Peyer's patch (tissue), 4 donors: ENCODE results near the gene SMG7.

ENCODE experiments used
- POLR2A ChIP-seq, 2 donors: fragments of 450-650 bp; IDR thresholded peaks; one replicate each; pipeline ENCODE4 v1.5.1; 2017; ENCODE audit warnings: antibody characterized with exemption in 2 of 2, mild to moderate bottlenecking in 2 of 2, moderate library complexity in 2 of 2
- TF ChIP-seq, protein P1 (sequence below), 6 experiments: fragments of 450-650 bp in 4 of 6; fragments of 200-600 bp in 2 of 6; sonication (generic) in 1 of 6; IDR thresholded peaks; one replicate each; pipeline ENCODE4 v1.5.1; 2017 to 2019; ENCODE audit warnings: antibody characterized with exemption in 6 of 6, mild to moderate bottlenecking in 3 of 6, moderate library complexity in 1 of 6

GRCh38 chr1:183463566-183463965 is 8.7 kb upstream of the SMG7 start:
- TF ChIP-seq, protein P1, sequence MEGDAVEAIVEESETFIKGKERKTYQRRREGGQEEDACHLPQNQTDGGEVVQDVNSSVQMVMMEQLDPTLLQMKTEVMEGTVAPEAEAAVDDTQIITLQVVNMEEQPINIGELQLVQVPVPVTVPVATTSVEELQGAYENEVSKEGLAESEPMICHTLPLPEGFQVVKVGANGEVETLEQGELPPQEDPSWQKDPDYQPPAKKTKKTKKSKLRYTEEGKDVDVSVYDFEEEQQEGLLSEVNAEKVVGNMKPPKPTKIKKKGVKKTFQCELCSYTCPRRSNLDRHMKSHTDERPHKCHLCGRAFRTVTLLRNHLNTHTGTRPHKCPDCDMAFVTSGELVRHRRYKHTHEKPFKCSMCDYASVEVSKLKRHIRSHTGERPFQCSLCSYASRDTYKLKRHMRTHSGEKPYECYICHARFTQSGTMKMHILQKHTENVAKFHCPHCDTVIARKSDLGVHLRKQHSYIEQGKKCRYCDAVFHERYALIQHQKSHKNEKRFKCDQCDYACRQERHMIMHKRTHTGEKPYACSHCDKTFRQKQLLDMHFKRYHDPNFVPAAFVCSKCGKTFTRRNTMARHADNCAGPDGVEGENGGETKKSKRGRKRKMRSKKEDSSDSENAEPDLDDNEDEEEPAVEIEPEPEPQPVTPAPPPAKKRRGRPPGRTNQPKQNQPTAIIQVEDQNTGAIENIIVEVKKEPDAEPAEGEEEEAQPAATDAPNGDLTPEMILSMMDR (IDR thresholded peaks at IDR 0.05): no peak
- no peak for TF ChIP-seq POLR2A (IDR thresholded peaks at IDR 0.05)
